ENCODE results near the gene CAMTA1. TPM values are rescaled to one million over a fixed set of nuclear protein-coding genes. Genes with fewer than 3 reads are reported as not detected.

CAMTA1 gene
- total RNA-seq, 1 experiment from 2014 or later = 60.0 TPM

GRCh38 chr1:7352364-7352763, 567.1 kb downstream of the CAMTA1 start:
- ChIA-PET CTCF (no interaction called here), POLR2A (no interaction called here)
- H3K27me3 ChIP-seq (replicated peaks; ENCODE audit: control insufficient read depth, insufficient read depth, low read length) = no peaks in the 10 kb centered on the region; the same call in 1 of the 2 replicates
- intact Hi-C loops (cut with micrococcal nuclease; ENCODE audit: unreplicated experiment) = no loop called here
- Mint-ChIP-seq H3K4me1 (ENCODE audit: low read depth, unreplicated experiment) (no peaks in the 10 kb centered on the region), H3K9me3 (ENCODE audit: unreplicated experiment) (no peaks in the 10 kb centered on the region), H3K4me3 (ENCODE audit: unreplicated experiment) (no peak overlapping the region), H3K27me3 (ENCODE audit: insufficient read depth, unreplicated experiment) (peaks cover 7% of the 10 kb centered on the region), H3K27ac (ENCODE audit: unreplicated experiment) (no peak overlapping the region), H3K36me3 (ENCODE audit: insufficient read depth, unreplicated experiment) (no peaks in the 10 kb centered on the region)
- no peak for TF ChIP-seq CTCF (IDR thresholded peaks at IDR 0.05; ENCODE audit: insufficient read depth in 1 of 2, low read depth in 1 of 2, low read length in 1 of 2, severe bottlenecking in 1 of 2, unreplicated experiment in 1 of 2)
- H3K36me3 ChIP-seq (ENCODE audit: control insufficient read depth, insufficient read depth, low read length) = no peaks in the 10 kb centered on the region
- no peak overlapping the region for H3K4me3 ChIP-seq (ENCODE audit: low read depth, low read length)
- BruUV-seq (replicated peaks) = no TSS peak
- H3K9me3 ChIP-seq = no peaks in the 10 kb centered on the region
- no peak for DNase-seq
- no peaks in the 10 kb centered on the region for H3K4me1 ChIP-seq

GRCh38 chr1:7352974-7353373, 567.7 kb downstream of the CAMTA1 start:
- no peaks in the 10 kb centered on the region for H3K9me3 Mint-ChIP-seq (ENCODE audit: unreplicated experiment)
- intact Hi-C loops (cut with micrococcal nuclease; ENCODE audit: unreplicated experiment) = no loop called here
- H3K27me3 Mint-ChIP-seq (ENCODE audit: insufficient read depth, unreplicated experiment) = peaks cover 7% of the 10 kb centered on the region

GRCh38 chr1:7355646-7356045, 570.4 kb downstream of the CAMTA1 start:
- Mint-ChIP-seq H3K4me1 (ENCODE audit: low read depth, unreplicated experiment) (no peaks in the 10 kb centered on the region), H3K9me3 (ENCODE audit: unreplicated experiment) (no peaks in the 10 kb centered on the region), H3K4me3 (ENCODE audit: unreplicated experiment) (no peak overlapping the region), H3K36me3 (ENCODE audit: insufficient read depth, unreplicated experiment) (no peaks in the 10 kb centered on the region), H3K27ac (ENCODE audit: unreplicated experiment) (no peak overlapping the region), H3K27me3 (ENCODE audit: insufficient read depth, unreplicated experiment) (peaks cover 14% of the 10 kb centered on the region)
- no peak overlapping the region for H3K4me3 ChIP-seq (ENCODE audit: low read depth, low read length)
- no peaks in the 10 kb centered on the region for H3K4me1 ChIP-seq
- no peak for TF ChIP-seq CTCF (IDR thresholded peaks at IDR 0.05; ENCODE audit: insufficient read depth in 1 of 2, low read depth in 1 of 2, low read length in 1 of 2, severe bottlenecking in 1 of 2, unreplicated experiment in 1 of 2)
- no peaks in the 10 kb centered on the region for H3K36me3 ChIP-seq (ENCODE audit: control insufficient read depth, insufficient read depth, low read length)
- no peaks in the 10 kb centered on the region for H3K9me3 ChIP-seq
- intact Hi-C loops (cut with micrococcal nuclease; ENCODE audit: unreplicated experiment) = no loop called here
- 0 out of 2 replicates have a peak, but pooled peaks cover 2% of the 10 kb centered on the region for H3K27me3 ChIP-seq (replicated peaks; ENCODE audit: control insufficient read depth, insufficient read depth, low read length)
- BruUV-seq (replicated peaks) = no TSS peak
- CTCF ChIA-PET = no interaction called here
- POLR2A ChIA-PET = no interaction called here
- DNase-seq = no peak

More at GRCh38 chr1:7352974-7353373, 567.7 kb downstream of the CAMTA1 start:
- ChIA-PET CTCF (no interaction called here), POLR2A (no interaction called here)
- Histone ChIP-seq H3K9me3 (no peaks in the 10 kb centered on the region), H3K36me3 (ENCODE audit: control insufficient read depth, insufficient read depth, low read length) (no peaks in the 10 kb centered on the region), H3K4me3 (ENCODE audit: low read depth, low read length) (no peak overlapping the region), H3K4me1 (no peaks in the 10 kb centered on the region), H3K27me3 (replicated peaks; ENCODE audit: control insufficient read depth, insufficient read depth, low read length) (no peaks in the 10 kb centered on the region; the same call in 1 of the 2 replicates)
- no peak overlapping the region for H3K27ac Mint-ChIP-seq (ENCODE audit: unreplicated experiment)
- H3K36me3 Mint-ChIP-seq (ENCODE audit: insufficient read depth, unreplicated experiment) = no peaks in the 10 kb centered on the region
- BruUV-seq (replicated peaks) = no TSS peak
- no peaks in the 10 kb centered on the region for H3K4me1 Mint-ChIP-seq (ENCODE audit: low read depth, unreplicated experiment)
- no peak overlapping the region for H3K4me3 Mint-ChIP-seq (ENCODE audit: unreplicated experiment)
- no peak for DNase-seq
- no peak for TF ChIP-seq CTCF (IDR thresholded peaks at IDR 0.05; ENCODE audit: insufficient read depth in 1 of 2, low read depth in 1 of 2, low read length in 1 of 2, severe bottlenecking in 1 of 2, unreplicated experiment in 1 of 2)
